SU-DHL-6 (cell line): ENCODE data around the gene TRAK1.

ENCODE experiments used
- H2AFZ ChIP-seq: fragments of 200-600 bp; sonication (generic); 2 replicates; pipeline ENCODE4 v1.6.1; 2014; ENCODE audit warnings: low read depth, mild to moderate bottlenecking, moderate library complexity, mixed read lengths, antibody characterized with exemption, low read length; ENCODE audit not compliant: severe bottlenecking
- H3F3A ChIP-seq: fragments of 200-600 bp; shearing (Covaris generic); 2 replicates; pipeline ENCODE4 v1.6.0; 2016; ENCODE audit warnings: antibody characterized with exemption, mild to moderate bottlenecking; ENCODE audit not compliant: insufficient read depth
- H3K27ac ChIP-seq: fragments of 200-600 bp; sonication (generic); 2 replicates; pipeline ENCODE4 v1.5.1; 2016; ENCODE audit warnings: low read depth, mild to moderate bottlenecking, low read length, moderate library complexity, mixed read lengths
- H3K27me3 ChIP-seq: fragments of 200-600 bp; sonication (generic), shearing (Covaris generic); 2 replicates; pipeline ENCODE4 v1.6.0; 2014; ENCODE audit warnings: mild to moderate bottlenecking, low read length
- H3K36me3 ChIP-seq: fragments of 200-600 bp; sonication (generic); 2 replicates; pipeline ENCODE4 v1.6.1; 2014; ENCODE audit warnings: mild to moderate bottlenecking, low read length, mixed read lengths
- H3K4me2 ChIP-seq: fragments of 300-600, 200-600 bp; shearing (Covaris generic), sonication (generic); 2 replicates; pipeline ENCODE4 v1.6.0; 2014; ENCODE audit warnings: low read length, low read depth, mild to moderate bottlenecking; ENCODE audit not compliant: poor library complexity, severe bottlenecking
- H3K4me3 ChIP-seq: fragments of 200-600 bp; sonication (generic); 2 replicates; pipeline ENCODE4 v1.5.1; 2014; ENCODE audit warnings: antibody characterized with exemption, low read length, mild to moderate bottlenecking, mixed read lengths; ENCODE audit not compliant: insufficient read depth, poor library complexity, severe bottlenecking
- H3K79me2 ChIP-seq: fragments of 200-600 bp; sonication (generic); 2 replicates; pipeline ENCODE4 v1.6.1; 2014; ENCODE audit warnings: mild to moderate bottlenecking, low read length, moderate library complexity; ENCODE audit not compliant: insufficient read depth
- H3K9ac ChIP-seq: fragments of 200-600 bp; sonication (generic); 2 replicates; pipeline ENCODE4 v1.7.0; 2014; ENCODE audit warnings: mild to moderate bottlenecking, low read length
- H3K9me2 ChIP-seq: fragments of 200-600 bp; sonication (generic); replicated peaks from 2 replicates; pipeline ENCODE4 v1.6.1; 2014; ENCODE audit warnings: low read length; ENCODE audit not compliant: insufficient read depth
- H3K9me3 ChIP-seq: fragments of 200-600 bp; sonication (generic); 2 replicates; pipeline ENCODE4 v1.6.1; 2014; ENCODE audit warnings: low read length, mixed read lengths; ENCODE audit not compliant: insufficient read depth
- H4K20me1 ChIP-seq: fragments of 200-600 bp; sonication (generic); 2 replicates; pipeline ENCODE4 v1.6.1; 2014; ENCODE audit warnings: low read depth, mild to moderate bottlenecking, antibody characterized with exemption, low read length, moderate library complexity, mixed read lengths
- CTCF ChIP-seq: fragments of 200-600 bp; sonication (generic); IDR thresholded peaks from one replicate; pipeline ENCODE4 v1.5.1; 2017; ENCODE audit warnings: antibody characterized with exemption, mild to moderate bottlenecking, low read length, moderate library complexity; ENCODE audit not compliant: insufficient read depth, poor library complexity, severe bottlenecking
- EZH2phosphoT487 ChIP-seq: fragments of 200-600 bp; sonication (generic), shearing (Covaris generic); conservative IDR thresholded peaks from 2 replicates; pipeline ENCODE4 v1.6.1; 2018; ENCODE audit warnings: mild to moderate bottlenecking, antibody characterized with exemption, low read length, moderate library complexity, mixed read lengths

The TRAK1 gene

GRCh38 chr3:42172047-42172654 is 81.0 kb downstream of the TRAK1 start:
- Histone ChIP-seq H3K27me3 (no peaks in the 10 kb centered on the region), H3K79me2 (peaks cover 76% of the 10 kb centered on the region), H3K9me3 (no peaks in the 10 kb centered on the region), H3F3A (peaks cover 73% of the 10 kb centered on the region), H2AFZ (no peak overlapping the region), H3K27ac (peak overlapping the region; percentile 98), H3K4me2 (peak overlapping the region; percentile 83), H3K4me3 (no peak overlapping the region), H3K9me2 (no peaks in the 10 kb centered on the region), H4K20me1 (no peaks in the 10 kb centered on the region), H3K9ac (0 out of 2 replicates have a peak overlapping the region, but pooled peaks have one; percentile 6), H3K36me3 (no peaks in the 10 kb centered on the region)
- TF ChIP-seq CTCF, result no peak
- TF ChIP-seq EZH2phosphoT487, result no peak

GRCh38 chr3:42173307-42173706 is 82.2 kb downstream of the TRAK1 start:
- Histone ChIP-seq H3K9ac (peak overlapping the region; percentile 33), H3K79me2 (peaks cover 81% of the 10 kb centered on the region), H3F3A (peaks cover 65% of the 10 kb centered on the region), H3K4me3 (no peak overlapping the region), H3K4me2 (peak overlapping the region; percentile 83), H3K27me3 (no peaks in the 10 kb centered on the region), H4K20me1 (no peaks in the 10 kb centered on the region), H2AFZ (no peak overlapping the region), H3K27ac (peak overlapping the region; percentile 98), H3K36me3 (no peaks in the 10 kb centered on the region), H3K9me2 (no peaks in the 10 kb centered on the region), H3K9me3 (no peaks in the 10 kb centered on the region)
- TF ChIP-seq CTCF, result no peak
- TF ChIP-seq EZH2phosphoT487, result no peak

GRCh38 chr3:42174679-42175385 is 83.7 kb downstream of the TRAK1 start:
- Histone ChIP-seq H3K79me2 (peaks cover 77% of the 10 kb centered on the region), H2AFZ (no peak overlapping the region), H3K4me2 (peak overlapping the region; percentile 83), H3K27ac (peak overlapping the region; percentile 98), H4K20me1 (no peaks in the 10 kb centered on the region), H3K9ac (peak overlapping the region; percentile 58), H3K4me3 (peak overlapping the region; percentile 40), H3F3A (peaks cover 57% of the 10 kb centered on the region), H3K9me2 (no peaks in the 10 kb centered on the region), H3K9me3 (no peaks in the 10 kb centered on the region), H3K27me3 (no peaks in the 10 kb centered on the region), H3K36me3 (no peaks in the 10 kb centered on the region)
- TF ChIP-seq CTCF, result no peak
- no peak for TF ChIP-seq EZH2phosphoT487
